Stromal cell of bone marrow (primary cell): ENCODE data around the gene FLT3.

Experiments
- DNase-seq: peaks from one replicate; pipeline ENCODE4 v3.0.0-alpha.2; 2012; ENCODE audit warnings: low read depth

The FLT3 gene

GRCh38 chr13:27960362-27961226 is 139.8 kb downstream of the FLT3 start:
- DNase-seq, result peak; percentile 13

GRCh38 chr13:27959976-27960361 is 140.4 kb downstream of the FLT3 start:
- DNase-seq, result no peak

DNA sequence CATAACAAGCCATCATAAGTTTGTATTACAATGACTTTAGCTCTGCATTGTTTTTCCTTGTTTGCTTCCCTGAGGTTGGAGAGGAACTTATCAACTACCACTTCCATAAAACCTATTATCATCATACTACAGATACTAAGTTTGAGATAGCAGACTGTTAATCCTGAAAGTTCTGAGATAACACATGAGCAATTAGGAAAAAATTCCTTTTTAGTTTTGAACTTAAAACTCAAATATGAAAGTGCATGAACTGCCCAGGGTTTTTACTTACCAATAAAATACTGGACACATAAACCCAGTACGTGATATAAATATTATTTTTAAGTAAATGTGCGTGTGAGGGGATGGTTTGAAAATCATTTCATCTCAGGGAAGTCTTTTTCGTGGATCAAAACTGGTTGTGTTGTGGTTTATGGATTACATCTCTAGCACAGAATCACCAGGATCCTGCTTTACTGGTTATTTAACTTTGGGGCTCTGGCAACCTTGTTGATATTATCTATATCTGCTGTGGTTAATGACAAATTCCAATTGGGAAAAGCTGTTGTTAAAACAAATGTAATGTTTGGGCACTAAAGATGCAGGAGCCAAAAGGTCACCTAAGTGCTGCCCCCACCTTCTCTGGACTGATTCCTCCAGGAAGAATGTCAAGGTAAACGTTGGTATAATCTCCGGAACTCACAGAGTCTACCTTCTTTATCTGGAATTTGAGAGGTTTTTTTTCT is 143.6 kb downstream of the FLT3 start:
- no peak for DNase-seq

DNA sequence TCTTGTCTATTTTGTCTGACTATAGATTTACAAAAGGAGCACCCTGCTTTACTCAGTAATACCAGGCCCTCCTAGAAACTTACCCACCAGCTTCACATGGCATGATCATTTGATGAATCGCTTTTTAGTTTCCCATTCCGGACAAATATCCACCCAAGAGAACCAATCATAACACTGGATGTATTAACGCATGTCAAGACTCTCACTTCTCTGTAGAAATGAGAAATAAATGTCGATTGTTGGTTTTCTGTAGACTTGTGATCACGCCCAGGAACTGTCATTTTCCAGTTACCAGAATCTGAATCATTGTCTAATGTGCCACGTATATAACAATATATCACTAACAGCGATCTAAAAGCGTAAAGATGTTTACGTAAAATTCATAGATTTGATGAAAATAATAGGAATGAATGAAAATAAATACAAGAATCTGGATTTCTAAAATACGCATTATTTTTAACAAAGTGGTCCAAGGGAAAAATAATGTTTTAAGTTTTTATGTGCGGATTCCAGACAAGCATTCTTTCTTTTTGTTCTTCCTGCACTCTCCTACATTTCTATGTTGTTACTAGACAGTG is 145.3 kb downstream of the FLT3 start:
- no peak for DNase-seq

DNA sequence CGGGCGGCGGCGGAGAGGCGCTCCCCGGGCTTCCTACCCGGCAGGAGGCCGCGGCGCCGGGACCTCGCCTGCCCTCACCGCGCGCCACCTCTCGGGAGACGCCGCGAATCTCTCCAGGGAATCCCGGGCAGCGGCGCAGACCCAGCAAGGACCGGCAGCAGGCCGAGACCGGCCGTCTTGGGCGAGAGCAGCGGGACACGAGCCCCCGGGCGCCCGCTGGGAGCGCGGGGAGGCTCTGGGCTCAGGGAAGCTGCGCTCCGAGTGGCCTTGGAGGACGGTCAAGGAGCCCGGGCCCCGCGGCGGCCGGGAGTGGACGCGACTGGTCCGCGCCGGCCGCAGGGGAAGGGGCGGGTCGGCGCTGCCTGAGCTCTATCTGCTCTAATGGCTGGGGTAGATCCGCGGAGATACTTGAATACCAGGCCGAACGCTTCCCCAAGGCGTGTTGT is 145.9 kb downstream of the FLT3 start:
- no peak for DNase-seq

GRCh38 chr13:27953676-27954405 is 146.5 kb downstream of the FLT3 start:
- DNase-seq, result peak; percentile 25
